GM21786 (cell line): ENCODE results near the gene ALDOC.
"Not testable (repeated sequence)": the region's sequence is repeated elsewhere in the genome, so short reads cannot be mapped to it uniquely, and the experiment has no call there.

Experiments
- ATAC-seq: cut with Tn5 transposase; IDR thresholded peaks from one replicate; pipeline ENCODE4 v1.9.1; 2021; ENCODE audit not compliant: unreplicated experiment

Gene ALDOC

DNA sequence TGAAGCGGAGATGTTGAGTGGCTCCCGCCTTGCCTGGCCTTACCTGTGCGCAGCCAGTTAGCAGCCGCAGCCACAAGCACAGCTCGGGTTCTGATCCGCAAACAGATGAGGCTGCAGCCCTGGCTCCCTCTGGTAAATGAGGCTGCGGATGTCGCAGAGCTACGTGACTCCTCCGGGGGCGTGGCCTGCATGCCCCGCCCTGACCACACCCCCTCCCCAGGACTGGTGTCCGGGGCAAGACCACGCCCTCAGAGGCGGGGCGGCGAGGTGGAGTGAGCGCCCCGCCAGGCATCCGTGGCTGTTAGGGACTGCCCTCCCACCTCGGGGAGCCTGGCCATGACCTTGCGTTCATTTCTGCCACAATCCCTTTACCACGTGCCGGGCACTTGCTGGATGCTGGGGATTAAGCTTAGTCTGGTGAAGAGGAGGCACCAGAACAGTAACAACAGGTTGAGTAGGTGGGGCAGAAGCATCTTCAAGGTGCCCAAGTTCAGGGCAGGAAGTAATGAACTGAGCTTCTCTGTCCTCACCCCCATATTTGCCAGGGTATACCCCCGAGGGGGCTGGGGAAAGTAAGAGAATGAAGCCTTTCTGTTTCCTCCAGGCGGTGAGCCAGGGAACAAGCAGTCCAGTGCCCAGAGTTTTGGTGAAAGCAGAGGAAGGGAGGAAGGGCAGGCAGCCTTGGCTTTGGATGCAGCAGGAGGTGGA is at the start of gene ALDOC:
ALDOC (minus strand) TSS at position 138 of the 708 bp plus-strand sequence. CDS start 1,363 bp downstream, outside the sequence.
- ATAC-seq, result peak; percentile 85

DNA sequence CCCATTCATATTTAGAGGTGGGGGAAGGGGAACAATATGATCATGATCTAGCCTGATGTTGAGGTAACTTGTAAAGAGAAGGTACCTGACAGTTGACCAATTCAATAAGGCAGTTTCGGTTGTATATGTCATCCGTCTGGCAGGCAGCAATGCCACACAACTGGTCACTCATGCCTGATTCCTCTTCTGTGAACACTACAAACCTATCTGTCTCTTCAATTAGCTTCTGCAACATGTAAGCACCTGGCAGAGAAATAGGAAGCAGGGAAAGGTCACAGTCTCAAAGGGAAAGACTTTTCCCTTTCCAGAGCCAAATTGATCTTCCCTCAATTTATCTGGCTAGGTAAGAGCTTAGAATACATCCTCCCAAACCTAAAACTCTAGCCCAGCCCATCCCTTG is 47.5 kb upstream of the ALDOC start:
- no peak for ATAC-seq

DNA sequence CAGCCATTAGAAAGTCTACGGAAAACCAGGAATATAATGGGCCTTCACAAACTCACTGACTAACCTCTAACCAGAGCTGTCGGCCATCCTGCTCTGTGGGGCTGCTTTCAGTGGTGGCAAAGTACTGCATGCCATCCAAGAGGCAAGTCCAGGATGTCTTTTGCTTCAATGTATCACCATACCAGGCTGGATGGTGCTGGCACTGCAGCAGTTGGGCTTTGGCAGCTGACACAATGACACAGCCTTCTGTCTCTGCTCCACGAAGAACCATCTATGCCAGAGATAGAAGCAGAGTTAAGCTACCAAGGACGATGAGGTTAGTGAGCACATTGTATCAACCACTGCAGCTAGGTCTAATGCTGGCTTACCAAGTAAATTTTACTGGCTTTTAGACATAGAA is 47.0 kb upstream of the ALDOC start:
- no peak for ATAC-seq

DNA sequence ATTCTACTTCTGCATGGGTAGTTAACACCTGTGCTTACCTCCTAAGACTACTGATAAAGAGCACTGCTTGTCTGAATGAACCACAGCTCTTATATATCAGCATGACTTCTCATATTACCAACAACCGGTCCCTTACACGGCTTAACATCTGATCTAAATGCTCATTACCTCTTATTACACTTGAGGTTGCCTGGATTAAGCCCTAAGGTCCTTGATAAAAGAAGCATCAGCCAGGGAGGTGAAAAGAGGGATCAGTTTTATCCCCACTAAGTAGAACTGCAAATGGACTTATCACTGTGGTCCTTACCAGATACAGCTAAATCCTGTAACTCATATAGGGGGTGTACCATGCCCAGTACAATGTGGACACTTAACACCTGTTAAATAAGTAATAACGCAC is 45.5 kb upstream of the ALDOC start:
- ATAC-seq, result no peak

DNA sequence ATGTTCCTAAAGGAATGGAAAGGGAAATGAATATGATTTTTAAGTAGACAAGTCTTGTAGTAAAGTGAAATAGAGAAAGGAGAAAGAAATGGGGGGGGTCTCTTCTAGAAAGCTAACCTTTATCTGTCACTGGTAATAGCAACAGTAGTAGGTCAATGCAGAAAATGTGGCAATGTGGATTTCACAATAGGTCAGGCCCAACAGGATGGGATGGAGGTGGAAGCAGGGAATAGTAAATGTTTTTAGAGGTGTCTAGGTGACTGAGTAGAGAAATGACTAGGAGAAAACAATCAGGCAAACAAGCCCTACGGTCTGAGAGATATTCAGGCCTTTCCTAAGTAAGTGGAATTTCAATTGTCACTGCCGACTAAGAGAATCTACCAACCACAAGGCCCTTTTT is 43.3 kb upstream of the ALDOC start:
- ATAC-seq, result no peak

DNA sequence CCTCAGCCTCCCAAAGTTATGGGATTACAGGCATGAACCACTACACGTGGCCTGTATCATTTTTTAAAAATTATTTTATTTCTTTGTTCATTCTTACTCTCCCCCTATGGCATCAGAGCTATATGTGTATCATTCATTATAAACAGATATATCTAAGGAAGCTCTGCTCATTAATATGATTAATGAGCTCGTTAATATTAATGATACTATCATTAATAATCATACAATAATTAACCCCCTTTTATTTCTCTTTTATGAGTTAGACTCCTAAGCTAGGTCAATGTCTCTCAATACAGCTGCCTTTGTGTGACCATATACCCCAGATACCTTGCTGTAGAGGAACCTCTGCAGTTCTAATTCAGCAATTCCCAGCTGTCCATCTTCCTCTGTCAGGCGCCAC is 41.8 kb upstream of the ALDOC start:
- ATAC-seq, result no peak

DNA sequence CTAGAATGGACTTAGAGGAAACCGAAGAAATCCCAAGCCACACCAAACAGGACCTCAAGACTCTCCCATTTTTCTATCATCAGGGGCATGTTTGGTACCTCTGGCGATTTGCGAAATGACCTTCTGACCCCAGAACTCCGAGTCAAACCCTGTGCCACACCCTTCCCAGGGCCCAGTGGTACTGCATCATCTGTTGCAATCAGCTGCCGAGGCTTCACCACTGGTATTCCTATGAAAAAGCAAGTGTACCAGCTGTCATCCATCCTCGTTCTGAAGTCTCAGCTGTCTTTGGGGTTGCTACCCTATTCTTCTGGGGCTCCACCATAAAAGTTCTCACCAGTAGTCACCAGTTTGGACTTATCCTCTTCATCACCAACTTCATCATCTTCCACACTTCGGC is 39.6 kb upstream of the ALDOC start:
- ATAC-seq, result no peak

DNA sequence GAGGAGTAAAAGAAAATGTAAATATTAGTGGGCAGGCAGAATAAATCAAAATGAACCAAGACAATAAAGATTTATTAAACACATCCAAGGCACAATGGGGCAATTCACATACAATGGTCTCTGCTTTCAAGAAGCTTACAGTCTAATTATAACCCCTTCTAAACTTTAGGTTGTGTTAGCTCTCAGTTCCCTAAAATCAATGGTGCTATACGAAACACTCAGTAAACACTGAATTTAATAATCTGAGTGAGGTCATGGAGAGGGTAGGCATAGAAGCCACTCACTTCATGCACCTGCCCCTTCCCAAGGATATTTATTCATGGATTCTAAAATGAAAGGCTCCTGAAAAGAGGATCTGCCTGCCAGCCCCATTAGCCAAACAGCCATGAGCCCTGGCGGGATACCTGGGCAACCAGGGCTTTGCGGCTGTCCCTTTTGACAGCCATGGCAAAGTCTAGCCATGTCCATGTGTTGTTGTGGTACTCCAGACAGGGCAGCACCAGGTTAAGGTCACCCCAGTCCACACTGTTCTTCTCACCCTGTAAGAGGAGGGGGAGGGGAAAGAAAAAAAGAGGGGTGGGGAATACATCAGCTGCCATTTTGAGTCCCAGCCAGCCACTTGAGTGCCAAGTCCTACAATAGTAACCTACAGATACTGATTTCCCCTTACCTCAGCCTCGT is 38.7 kb upstream of the ALDOC start:
- no peak for ATAC-seq

DNA sequence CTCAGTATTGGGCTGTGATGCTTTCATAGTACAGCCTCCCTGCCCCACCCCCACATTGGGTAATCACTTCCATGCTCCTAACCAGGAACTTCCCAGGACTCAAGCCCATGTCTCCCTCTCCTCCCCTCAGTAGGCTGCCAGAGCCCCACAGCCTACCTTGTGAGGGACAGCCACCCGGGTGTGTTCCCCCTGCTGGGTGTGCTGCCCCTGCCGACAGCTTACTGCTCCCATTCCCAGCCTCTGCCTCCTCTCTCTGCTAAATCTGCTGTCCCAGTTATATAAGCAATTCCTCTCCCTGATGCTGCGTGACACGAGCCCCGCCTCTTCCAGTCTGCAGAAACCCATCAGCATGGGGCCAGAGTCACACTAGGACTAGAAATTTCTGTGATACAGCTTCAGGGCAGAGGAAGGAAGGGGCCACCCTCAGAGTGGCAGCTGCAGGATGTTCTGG is 37.3 kb upstream of the ALDOC start, which contains the start of gene RSKR:
RSKR (minus strand) TSS at position 255 of the 451 bp plus-strand sequence; CDS start at position 231, 24 bp downstream.
- no peak for ATAC-seq

DNA sequence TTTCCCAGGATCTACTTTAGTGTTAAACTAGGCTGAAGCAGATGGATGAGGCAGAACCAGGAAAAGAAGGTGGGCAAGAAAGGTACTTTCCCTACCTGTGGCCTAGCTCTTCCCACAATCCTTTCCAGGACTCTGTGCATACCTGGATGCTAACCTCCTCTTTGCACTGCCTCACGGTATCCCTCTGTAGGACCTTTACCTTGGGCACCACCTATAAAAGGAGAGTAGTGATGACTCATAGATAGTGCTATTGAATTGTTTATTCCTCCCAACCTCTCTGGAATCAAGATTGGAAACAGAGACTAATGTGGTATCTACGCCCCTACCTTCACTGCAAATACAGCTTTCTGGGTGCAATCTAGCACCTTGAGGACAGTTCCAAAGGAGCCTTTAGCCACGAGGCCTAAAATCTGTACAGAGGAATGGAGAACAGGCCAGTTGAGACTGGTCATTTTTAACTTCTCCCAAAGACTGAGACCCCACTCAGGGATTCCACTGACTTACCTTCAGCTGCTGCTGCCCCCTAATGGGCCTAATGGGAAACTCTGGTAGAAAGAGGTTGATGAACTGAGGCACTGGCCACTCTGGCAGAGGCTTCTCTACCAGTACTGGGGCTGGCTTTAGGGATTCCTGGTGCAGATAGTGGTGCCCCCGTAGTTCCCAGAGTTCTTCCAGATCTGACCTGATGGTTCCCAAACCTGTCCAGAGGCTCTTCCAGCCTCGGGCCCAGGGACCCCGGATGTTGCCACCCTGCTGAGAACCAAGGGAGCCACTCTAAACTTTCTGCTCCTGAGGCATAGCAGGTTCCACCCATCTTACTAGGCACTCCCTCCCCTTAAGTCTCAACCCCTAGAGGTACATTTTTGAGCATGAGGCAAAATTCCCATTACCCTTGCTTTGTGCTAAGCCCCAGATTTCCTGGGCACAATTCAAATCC is 36.5 kb upstream of the ALDOC start:
- no peak for ATAC-seq

DNA sequence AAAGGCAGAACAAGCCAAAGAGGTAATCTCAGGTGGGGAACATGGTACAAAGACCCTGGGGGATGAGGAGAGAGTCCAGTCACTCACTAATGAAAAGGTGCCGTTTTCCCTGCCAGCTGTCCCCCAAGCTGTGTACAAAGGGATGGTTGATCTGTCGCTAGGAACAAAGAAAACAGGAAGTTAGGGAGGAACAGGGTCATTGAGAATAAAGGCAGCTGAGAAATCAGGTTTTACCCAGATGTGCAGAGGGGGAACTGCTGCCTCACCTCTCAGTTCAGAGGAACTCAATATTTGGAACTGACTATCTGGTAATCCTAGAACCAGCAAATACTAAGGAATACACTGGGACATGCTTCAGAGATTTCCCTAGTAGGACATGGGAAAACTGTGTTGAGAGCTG is 35.8 kb upstream of the ALDOC start:
- no peak for ATAC-seq

DNA sequence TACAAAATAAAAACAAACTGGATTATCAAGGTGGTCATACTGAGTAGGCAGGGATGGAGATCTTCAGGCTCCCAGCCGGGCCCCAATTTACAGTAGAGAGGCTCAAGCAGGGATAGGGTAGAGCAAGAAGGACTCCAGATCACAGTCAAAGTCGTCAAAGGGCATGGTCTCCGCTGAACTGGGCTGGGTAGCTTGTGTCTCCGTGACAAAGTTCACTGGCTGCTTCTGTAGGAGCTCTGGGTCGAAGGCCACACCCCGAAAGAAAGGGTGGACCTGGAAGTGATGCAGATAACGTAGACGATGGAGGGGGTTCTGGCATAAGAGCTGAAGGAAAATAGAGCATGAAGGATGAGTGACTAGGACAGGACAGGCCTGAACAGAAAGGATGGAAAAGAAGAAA is 33.7 kb upstream of the ALDOC start:
- no peak for ATAC-seq

DNA sequence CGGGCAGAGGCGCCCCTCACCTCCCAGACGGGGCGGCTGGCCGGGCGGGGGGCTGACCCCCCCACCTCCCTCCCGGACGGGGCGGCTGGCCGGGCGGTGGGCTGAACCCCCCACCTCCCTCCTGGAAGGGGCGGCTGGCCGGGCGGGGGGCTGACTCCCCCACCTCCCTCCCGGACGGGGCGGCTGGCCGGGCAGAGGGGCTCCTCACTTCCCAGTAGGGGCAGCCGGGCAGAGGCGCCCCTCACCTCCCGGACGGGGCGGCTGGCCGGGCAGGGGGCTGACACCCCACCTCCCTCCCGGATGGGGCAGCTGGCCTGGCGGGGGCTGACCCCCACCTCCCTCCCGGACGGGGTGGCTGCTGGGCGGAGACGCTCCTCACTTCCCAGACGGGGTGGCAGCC is 27.3 kb upstream of the ALDOC start:
- ATAC-seq, result not testable (repeated sequence)

DNA sequence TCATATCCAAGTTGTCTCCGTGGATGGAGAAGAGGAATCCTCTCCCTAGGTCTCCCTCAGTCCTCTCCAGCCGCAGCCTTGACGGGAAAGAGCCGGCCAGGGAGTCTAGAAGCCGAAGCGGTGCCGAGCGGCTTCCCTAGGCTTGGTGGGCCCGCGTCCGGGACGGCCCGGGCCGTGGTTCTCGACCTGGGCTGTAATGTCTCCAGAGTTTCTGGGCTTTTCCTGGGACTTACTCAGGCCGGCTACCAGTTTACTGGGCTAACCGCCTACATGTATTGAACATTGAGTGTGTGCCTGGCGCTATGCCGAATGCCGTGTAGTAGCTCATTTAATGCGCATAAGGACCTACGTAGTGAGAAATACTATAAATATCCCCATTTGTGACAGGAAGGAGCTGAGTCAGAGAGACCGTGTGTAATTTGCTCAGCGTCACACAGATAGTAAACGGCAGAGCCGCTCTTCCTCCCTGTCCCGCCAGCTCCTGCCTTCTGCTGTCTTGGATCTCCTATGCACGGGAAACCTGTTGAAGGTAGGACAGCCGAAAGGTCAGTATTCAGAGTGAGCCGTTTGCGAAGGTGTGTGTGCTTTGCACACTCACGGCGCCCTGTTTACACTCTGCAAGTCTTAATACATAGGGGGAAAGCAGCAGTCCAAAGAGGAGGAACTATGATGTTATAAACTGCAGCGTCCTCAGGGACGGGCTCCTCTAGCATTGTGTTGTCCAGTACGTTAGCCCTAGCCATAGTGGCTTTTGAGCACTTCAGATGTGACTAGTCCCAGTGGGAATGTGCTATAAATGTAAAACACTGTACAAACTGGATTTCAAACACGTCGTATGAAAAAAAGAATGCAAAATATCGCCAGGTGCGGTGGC is 22.9 kb upstream of the ALDOC start:
- peak; percentile 40 for ATAC-seq

DNA sequence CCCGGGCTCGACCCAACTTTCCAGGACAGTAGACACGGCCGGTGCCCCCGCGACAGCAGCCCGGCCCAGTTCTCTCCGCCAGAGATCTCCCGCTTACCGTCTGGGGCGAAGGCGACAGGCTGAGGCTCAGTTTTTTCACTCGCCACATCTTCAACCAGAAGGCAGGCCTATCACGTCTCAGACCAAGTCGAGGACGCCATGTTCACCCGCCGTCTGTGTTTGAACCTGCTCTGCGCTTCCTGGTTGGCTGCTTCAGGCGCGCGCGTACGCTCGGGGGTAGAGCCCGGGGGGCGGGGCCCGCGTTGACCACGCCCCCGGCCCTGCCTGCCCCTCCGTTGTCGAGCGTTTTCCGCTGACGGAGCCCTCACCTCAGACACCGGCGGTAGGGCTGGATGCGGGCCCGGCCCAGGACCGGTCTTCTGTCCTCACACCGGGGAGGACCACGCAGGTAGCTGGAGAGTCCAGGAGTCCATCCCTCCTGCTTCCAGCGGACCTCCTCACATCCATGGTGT is 22.2 kb upstream of the ALDOC start, which contains the start of gene SPAG5:
SPAG5 (minus strand) TSS at position 227 of the 512 bp plus-strand sequence; CDS start at position 148, 79 bp downstream.
- peak; percentile 81 for ATAC-seq

DNA sequence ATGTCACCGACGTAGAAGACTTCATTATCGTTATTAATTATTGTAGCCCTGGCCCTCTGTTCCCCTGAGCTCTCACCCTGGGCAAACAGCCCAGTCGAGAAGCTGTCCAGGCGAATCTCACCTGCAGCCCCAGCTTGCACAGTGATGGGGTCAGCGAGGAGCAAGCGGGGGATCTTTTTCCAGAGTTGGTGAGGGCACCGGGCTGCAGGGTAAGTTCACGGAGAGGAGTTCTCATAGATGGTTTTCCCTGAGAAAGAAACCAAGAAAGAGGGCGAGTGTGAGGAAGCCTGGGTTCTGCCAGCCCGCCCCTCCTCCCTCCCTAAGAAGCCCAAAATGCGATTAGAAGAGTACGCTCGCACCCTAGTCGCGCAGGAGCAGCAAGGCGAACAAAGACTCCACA is 21.7 kb upstream of the ALDOC start:
- no peak for ATAC-seq

DNA sequence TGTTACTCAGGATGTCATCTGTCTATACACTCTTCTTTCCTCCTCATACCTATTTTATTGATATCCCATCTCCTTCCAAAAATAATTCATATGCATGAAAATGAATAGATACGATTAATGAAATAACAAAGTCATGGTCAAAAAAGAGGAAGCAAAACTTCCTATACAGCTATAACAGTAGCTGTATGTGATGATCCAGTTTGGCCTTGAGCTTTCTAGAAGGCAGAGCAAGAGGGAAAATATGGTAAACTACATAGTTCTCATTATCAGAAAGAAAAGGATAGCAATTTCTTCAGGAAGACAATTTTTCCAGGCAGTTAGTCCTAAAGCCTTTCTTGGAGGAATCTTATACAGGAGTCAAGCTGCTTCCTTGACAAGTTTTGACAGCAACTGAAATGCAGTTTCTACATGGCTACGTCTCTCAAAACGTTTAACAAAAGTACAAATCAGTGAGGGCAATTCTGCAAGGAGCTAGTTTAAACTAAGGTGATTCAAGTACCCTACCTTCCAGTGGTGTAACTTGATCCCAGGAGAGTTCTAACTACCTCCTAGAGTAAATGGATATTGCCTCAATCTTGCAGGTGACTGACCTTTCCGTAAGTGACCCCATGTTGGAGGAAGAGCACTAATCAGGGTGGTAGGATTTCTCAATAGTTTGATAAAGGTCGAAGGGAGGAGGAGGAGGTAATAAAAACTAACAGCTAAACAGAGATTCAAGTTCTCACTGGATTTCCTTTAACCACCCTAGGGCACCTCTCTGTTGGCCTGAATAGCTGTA is 21.1 kb upstream of the ALDOC start:
- ATAC-seq, result no peak

DNA sequence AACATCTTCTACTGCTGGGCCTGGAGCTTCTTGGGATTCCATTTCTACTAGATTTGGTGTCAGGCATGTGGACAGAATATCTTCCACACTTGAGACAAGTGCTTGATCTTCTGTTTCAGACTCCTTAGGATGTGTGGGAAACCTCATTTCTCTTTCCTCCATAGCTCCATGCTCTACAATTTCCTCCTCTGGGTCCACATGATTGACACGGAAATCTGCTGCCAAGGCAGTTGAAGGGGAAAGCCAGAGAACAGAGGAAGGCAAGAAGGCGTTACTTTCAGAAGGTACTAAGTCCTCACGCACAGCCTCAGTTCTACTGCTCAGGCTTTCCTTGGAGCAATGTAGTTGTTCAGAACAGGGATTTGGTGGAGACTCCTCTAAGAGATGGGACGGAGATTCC is 15.6 kb upstream of the ALDOC start:
- ATAC-seq, result no peak

DNA sequence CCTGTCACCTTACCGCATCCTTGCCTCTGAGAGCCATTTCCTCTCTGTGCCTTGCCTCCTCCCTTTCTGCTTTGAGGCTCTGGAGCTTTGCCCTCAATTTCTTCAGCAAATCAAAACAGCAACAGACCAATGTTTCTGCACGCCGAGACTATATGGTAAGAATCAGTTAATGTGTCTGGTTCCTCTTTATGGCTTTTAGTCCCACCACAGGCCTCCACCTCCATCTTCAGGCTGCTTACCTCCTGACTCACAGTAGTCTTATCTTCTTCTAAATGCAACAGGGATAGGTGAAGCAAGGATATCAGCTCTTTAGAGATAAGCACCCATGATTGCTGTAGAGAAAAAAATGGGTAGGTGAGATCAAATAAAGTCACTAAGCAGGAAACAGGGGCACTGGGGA is 9.2 kb upstream of the ALDOC start:
- ATAC-seq, result no peak
